ENCODE data around the gene GFRA1.

Gene GFRA1

DNA sequence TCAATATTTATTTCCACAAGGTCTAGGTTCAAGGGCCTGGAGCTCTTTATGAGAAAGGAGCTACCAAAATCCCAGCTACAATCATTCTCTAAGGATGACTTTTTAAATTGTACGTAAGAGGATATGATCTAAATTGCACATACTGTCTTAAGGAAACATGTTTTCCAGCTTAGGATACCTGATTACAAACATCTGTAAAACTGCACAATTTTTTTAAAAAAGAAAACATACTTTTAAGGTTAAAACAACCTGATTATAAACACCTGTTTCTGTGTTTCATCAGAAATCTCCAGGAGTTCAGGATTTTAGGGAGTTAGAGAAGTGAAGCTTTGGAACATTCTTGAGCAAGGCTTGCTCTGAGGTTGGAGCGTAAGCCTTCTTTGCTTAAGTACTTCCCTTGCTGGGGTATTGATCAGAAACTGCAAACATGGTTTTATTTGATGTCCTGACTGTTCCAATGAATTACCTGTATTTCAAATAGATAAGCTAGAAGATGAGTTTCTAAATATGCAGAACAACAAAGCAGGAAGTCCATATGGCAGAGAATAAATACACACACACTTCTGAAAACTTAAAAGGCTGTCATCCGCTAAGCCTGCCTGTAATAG is 248.6 kb downstream of the GFRA1 start:
- DNase-seq, result no peak

DNA sequence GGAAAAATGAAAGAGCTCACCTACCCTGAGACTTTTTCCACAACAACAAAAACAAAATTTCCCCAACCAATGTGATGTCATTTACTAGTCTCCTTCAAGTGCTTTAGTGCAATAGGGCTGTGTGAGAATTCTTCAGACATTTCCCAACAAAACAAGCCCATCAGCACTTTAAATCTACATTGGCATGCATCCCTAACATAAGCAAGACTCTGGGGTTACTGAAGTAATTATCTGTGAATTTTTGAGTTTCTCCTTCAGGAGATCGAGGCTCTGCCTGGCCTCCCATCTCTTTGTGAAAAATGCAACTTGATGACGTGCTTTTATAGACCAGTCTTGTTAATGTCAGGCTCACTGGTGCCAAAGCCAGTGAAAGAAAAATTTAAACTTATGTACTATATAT is 255.6 kb downstream of the GFRA1 start:
- no peak for DNase-seq

DNA sequence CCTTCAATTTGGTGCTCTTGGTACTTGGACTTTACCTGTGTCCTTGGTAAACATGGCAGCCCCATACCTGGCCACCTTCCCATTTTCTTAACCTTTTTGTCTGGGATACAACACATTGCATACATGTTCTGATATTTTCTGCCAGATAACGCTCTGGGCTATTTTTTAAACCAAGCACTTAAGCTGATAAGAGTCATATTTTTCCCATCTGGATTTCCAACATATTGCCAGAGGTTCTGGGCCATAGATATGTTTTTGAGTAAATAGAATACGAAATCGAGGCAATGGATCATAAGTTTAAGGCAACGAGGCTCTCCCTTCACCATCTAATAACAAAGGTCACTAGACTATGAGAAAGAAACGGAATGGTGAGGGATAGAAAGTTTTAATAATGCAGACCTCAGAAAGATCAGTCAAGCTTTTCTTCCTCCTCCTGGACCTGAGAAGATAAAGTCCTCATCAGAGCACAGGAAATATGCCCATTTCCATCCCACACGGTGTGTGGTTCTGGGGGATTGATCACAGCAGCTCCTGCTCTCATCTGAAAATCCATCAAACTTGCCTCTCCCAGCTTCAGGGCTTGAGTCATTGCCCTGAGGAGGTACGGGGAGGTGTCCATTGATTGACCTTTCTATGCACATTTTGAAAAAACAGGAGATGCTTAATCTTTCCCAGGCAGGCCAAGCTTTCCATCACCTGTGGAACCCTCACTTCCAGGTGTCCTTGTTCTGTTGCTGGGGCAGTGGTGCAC is 257.2 kb downstream of the GFRA1 start:
- DNase-seq, result no peak

DNA sequence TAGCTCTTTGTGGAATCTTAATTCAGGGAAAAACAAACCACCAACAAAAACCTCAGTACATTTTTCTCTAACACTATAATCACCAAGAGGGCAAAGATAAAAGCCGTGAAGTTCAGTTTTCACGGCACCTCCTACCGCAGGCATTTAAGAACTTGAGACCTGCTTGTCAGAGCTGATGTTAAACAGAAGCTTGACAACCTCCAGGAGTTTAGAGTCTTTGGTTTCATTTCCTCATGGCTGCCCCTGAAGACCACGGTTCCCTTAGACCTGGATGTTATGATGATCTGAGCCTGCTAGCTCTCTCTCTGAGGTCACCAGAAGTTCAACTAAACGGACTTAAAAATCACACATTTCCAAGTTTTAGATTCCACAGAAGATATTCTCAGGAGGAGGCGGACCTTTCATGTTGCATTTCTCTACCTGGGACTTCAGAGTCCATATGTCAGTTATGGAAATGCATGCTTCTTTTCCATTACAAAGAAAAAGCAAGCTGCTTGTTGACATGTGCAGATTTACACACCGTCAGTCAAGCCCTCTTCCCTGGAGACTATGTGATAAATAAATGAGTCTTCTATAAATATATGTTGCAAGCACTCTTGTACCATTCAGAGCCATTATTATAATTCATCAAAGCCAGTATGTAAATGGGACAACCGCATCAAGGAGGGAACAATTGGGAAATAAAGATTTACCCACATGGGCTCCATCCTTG is 258.0 kb downstream of the GFRA1 start:
- no peak for DNase-seq

DNA sequence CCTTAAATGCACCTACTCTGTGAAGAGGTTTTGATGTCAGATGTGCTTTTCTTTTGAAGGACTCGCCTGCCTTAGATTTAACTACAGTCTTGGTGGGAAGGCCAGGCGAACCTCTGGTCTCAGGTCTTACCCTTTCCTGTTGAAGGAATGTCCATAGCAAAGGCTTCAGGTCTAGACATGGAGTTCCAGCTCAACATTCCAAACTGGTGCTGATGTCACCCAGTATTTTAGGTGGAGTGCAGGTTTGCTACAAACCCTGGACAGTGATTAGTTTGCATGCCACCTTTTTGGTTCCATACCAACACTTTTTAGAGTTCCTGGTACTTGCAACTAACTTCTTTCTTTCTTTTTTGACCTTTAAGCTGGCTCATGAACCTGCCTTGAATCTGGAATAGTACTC is 258.7 kb downstream of the GFRA1 start:
- no peak for DNase-seq

DNA sequence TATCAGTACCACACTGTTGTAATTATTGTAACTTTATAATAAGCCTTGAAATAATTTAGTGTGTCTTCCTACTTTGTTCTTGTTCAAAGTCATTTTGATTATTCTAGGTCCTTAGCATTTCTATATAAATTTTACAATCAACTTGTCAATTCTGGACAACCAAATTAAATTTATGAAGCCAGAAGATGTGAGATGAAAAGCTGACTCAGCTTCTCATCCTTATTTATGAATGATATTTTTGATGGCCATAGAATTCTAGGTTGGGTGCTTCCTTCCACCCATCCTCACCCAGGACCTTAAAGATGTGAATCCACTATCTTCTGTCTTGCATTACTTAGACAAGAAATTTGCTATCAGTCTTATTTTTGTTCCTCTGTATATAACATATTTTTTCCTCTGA is 261.1 kb downstream of the GFRA1 start:
- DNase-seq, result no peak

DNA sequence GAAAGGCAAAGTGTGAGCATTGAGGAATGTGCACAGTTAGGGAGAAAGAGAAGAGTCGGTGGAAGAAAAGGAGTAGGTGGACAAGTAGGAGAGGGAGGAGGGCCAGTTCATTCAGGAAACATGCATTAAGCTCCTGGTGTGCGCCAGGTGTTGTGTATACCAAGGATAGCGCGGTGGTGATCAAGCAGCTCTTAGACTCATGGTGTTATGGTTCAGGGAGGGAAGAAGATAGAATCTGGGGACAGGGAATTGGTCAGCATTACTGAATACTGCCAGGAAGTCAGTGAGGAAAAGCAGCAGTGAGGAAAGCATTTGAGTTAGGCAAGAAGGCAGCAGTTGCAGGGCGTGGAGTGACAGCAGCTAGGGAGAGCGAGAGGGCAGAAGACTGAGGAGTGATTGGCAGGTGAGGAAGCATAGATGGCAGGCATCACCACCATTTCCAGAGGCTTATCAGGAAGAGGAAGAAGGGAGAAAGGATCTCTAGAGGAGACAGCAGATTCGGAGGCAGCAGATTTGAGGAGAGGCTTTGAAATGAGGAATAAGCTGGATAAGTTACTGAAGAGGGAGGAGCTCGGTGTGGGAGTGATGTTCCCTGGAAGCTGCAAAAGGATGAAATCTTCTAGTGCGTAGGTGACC is 265.6 kb downstream of the GFRA1 start:
- no peak for DNase-seq
